GM19328 (cell line): ENCODE results near the gene CCDC192.

Source experiments
- ATAC-seq: cut with Tn5 transposase; IDR thresholded peaks from one replicate; pipeline ENCODE4 v1.9.1; 2021; ENCODE audit warnings: mild to moderate bottlenecking, moderate library complexity; ENCODE audit not compliant: unreplicated experiment

The CCDC192 gene

DNA sequence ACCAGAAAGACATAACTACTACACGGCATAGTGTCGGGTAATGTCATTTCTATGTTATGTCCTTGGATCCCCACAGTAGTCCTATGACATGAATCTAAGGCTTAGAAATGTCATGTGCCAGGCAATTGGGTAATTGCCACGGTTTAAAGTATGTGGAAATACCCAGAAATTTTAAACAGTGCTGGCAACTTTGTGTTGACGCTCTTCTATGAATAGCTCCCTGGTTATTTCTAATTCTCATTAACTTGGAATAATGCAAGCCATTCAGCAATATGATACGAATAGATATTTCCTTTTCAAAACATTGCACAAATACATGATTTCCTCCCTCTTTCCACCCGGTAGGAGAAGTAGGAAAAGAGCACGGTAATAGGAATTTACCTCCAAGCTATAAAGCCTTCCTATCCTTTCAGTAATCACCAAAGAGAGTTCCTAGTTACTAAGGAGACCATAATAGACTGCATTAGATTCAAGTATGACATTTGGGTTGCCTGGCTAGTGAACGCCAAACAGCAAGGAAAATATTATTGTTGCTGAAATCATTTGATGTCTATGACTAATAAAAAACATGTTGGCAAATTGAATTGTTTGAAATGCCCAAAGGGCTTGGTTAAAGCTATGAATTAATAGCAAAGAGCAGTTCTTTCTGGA, 168.4 kb downstream of the CCDC192 start:
- ATAC-seq, result no peak

DNA sequence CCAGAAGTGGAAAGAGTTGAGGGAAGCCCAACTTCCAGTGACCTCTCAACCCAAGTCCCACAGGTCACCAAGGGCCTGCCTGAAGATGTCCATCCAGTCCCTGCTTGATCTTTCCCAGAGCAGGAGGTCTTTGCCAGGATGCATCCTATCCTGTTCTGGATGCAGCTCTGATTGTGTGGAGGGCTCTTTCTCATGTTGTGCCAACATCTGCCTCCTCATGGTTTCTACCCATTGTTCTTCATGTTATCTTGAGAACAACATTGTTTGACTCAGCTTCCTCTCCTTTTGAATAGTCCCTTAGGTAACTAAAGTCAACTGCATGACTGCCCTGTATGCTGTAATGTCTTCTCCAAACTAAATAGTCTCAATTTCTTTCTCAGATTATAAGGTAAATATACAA, 169.3 kb downstream of the CCDC192 start:
- ATAC-seq, result no peak

- ATAC-seq, result peak; percentile 79
Measured at GRCh38 chr5:127875235-127876021, 172.2 kb downstream of the CCDC192 start.

DNA sequence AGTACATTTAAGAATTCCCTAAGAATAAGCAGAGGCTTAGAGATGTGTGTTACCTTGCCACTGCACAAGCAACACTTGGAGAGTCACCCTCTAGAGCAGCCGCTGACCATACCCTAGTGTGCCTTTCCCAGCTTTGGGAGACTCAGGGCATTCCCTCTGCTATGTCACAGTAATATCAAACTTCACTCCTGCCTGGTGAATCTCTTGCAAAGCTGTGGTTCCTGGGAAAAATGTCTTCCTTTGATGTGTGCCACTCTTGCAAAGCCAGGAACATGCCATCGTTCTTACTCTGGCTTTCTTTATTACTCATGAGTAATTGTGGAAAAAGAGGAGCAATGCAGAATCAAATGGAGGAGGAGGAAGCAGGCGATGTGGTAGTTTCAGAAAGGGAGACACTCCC, 173.2 kb downstream of the CCDC192 start:
- ATAC-seq, result no peak

DNA sequence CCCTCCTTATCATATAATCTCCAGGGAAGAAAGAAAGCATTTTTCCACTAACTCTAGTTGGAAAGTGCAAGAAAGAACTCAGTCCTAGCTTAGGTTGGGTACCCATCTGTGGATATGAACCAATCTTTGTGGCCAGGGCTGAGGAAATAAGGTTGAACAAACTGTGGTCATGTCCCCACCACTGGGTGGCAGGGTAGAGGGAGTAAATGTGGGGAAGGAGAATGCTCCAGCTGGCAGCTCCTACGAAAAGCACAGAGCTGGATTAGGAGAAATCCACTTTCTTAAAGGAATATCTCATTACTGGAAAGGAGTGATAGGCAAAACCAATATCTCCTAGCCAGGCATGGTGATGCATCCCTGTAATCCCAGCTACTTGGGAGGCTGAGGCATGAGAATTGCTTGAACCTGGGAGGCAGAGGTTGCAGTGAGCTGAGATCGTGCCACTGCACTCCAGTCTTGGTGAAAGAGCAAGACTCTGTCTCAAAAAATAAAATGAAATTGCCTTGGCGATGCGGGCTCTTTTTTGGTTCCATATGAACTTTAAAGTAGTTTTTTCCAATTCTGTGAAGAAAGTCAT, 175.1 kb downstream of the CCDC192 start:
- ATAC-seq, result no peak

DNA sequence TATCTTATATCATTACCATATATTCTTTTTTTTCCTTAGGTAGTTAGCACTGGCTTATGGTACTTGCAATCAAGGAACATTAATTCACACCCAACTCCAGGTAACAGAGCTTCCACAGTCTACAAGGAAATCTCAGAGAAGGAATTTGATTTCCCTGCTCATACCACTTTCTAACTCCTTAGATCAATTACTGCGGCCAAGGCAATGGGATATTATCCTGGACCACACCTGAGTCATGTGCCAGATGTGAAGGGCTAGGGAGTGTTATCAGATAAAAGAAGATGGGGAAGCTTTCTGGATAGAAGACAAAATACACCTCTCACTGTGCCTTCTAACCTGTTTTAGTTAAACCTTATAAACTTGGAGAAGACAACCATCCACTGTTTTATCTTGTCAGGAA, 181.2 kb downstream of the CCDC192 start:
- ATAC-seq, result no peak

DNA sequence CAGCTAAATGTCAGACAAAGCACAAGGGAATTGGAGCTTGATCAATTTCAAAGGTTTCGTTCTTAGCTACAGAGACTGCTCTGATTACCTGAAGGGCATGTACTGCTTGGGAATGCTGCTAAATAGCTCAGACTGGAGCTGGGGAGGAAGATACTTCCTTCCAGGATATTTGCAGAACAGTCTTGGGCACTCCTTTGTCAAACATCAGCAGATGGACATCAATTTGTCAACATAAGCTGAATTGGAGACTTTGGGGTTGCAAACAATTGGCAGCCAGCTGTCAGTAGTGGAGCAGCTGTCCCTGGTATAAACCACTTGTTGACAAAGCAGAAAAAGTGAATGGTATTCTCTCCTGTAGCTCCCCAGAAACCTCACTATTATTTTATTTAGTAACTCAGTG, 182.0 kb downstream of the CCDC192 start:
- ATAC-seq, result no peak

DNA sequence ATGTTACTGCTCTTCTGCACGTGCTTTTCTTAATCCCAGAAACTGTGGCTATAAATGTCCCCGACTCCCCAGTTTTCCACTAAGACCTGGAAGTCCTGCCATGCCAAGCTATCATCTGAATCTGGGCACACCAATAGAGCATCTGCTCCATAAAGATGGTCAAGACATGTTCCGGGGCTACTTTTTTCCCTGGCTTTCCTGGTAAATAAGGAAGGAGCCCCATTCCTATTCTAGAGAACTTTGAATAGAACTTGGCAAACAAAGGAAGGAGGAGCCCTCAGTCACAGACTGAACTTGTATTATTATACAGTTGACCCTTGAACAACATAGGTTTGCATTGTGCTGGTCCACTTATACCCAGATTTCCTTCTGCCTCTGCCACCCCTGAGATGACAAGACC, 182.9 kb downstream of the CCDC192 start:
- no peak for ATAC-seq

- ATAC-seq, result no peak
Measured at GRCh38 chr5:127887282-127887681, 184.1 kb downstream of the CCDC192 start.

GRCh38 chr5:127891942-127892341, 188.8 kb downstream of the CCDC192 start:
- ATAC-seq, result no peak

DNA sequence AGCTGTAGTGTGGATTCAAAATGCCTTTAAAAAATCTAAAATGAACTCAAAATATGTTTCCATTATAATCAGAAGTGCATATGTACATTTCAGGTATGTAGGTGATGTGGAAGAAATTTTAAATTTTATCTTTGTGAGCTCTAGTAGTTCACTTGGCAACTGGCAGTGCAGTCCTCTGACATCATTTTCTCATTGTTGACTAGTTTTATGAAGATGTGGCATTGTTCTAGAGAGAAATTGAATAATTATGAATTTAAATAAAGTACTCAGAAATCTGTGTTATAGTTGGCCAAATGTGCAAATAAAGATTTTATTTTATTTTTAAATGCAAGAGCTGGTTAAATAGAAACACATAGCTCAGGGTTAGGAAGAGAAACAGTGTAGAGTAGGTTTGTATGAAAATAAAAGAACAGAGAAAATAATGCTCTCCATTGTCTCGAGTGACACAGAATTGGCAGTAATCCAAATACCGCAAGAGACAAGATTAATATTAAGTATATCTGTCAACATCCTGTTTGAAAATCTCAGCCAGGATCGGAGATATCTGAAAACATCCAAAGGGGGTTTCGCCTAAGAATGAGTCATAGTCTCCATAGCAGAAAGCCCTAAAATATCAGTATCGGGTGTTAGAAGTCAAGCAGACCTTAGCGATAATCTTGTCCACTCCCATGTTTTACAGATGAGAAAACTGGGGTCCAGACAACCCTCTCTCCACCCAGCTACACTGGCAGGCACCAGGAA, 189.4 kb downstream of the CCDC192 start:
- no peak for ATAC-seq

DNA sequence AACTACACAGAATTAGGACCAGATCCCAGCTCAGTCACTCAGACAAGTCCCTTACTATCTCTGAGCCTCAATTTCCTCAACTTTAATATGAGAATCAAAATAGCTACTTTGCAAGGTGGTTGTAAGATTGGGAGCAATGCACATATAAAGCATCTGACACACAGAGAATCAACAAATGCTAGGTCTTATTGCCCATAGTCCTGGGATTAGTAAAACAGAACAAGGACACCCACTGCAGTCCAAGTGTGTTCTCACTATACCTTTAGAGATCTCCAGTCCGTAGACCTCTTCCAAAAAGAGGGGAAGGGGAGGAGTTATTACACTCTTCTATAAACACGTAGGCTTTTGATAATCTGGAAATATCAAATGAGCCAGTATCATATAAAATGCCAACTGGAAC, 190.0 kb downstream of the CCDC192 start:
- ATAC-seq, result no peak

DNA sequence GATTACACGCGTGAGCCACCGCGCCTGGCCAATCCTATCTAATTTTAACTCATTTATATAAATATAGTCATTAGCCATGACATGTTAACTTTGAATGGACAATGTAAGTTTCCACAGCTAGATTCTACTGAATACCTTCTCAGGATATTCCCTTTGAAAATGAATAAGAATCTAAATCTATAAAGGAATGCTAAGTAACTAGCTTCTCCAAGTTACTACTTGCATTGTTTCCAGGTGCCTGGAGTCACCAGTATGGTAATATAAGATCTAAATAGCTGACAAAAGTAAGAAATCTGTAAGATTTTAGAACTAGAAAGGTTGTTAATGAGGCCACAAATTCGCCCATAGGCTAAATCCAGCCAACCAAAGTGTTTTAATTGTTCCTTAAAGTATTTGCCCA, 191.3 kb downstream of the CCDC192 start:
- no peak for ATAC-seq

GRCh38 chr5:127898551-127899213, 195.5 kb downstream of the CCDC192 start:
- ATAC-seq, result no peak

GRCh38 chr5:127899214-127899610, 196.0 kb downstream of the CCDC192 start:
- no peak for ATAC-seq

DNA sequence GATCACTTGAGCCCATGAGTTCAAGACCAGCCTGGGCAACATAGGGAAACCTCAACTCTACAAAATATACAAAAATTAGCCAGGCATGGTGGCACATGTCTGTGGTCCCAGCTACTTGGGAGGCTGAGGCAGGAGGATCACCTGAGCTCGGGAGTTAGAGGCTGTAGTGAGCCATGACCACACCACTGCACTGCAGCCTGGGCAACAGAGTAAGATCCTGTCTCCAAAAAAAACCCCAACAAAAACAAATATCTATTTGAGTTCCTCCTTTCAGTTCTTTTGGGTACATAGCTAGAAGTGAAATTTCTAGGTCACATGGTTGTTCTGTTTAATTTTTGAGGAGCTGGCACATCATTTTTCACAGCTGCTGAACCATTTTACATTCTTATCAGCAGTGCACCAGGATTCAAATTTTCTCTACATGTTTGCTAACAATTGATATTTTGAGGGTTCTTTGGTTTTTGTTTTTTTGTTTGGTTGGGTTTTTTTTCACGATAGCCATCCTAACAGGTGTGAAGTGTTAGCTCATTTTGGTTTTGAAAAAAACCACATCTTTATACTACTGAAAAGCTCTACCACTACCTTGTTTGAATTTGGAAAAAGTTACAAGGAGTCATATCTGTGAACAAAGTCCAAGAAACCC, 203.5 kb downstream of the CCDC192 start:
- ATAC-seq, result no peak

DNA sequence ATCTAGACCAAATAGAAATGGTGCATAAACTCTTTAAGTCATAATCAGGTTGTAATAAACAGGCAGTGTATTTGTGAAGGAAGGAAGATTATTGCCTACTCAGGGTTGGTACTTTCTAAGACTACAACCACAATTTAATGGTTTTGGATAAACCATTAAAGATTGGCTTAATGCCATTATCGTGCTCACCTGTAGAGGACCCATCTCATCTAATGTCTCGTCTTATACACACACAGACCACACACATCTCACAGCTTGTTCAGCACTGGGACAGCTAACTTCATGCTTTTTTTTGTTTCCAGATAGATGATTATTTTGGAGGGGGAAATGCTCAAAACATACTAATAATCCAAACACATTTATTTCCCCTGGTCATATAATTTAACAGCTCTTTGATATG, 204.7 kb downstream of the CCDC192 start:
- ATAC-seq, result no peak

GRCh38 chr5:127909066-127909465, 205.9 kb downstream of the CCDC192 start:
- ATAC-seq, result peak; percentile 76

GRCh38 chr5:127909821-127910220, 206.6 kb downstream of the CCDC192 start:
- ATAC-seq, result no peak

GRCh38 chr5:127910307-127910956, 207.2 kb downstream of the CCDC192 start:
- ATAC-seq, result no peak
